HepG2 (cell line): ENCODE results near the gene GPR119. TPM values are rescaled to one million over a fixed set of nuclear protein-coding genes. Genes with fewer than 3 reads are reported as not detected.

Experiments
- ATAC-seq: fragments of 200-7000 bp; cut with Tn5 transposase; 3 replicates; pipeline ENCODE4 v1.9.1; 2020; ENCODE audit warnings: mild to moderate bottlenecking, moderate library complexity
- BruUV-seq: library from RNA; stranded (reverse); fragments of 400-500 nt; replicated peaks from 2 replicates; lab custom pipeline; 2021; lab: Mats Ljungman, UMichigan
- CTCF ChIA-PET: fragments of 300-600 bp; formaldehyde crosslinking; extraction: SDS; loops from one replicate; lab custom pipeline; 2021; ENCODE audit warnings: low total read pairs, inconsistent platforms, low intra/inter-chr PET ratio; lab: Yijun Ruan, JAX
- POLR2A ChIA-PET: fragments of 350-600 bp; sonication (Branson Sonifier 250); formaldehyde crosslinking; loops from one replicate; lab custom pipeline; 2020; ENCODE audit warnings: antibody characterized with exemption, inconsistent platforms; lab: Yijun Ruan, JAX
- DNase-seq: peaks from one replicate; pipeline ENCODE4 v3.0.0-alpha.2; 2015; ENCODE audit warnings: low spot score
- FAIRE-seq: peaks from 3 replicates; lab custom pipeline; 2011; peaks lifted over from hg19 to GRCh38; lab: Jason Lieb, UNC
- H2AFZ ChIP-seq: one replicate; pipeline ENCODE4 v1.6.1; 2011; ENCODE audit warnings: low read length, inconsistent platforms
- H3K27ac ChIP-seq: fragments of 300-600 bp; 3 replicates; pipeline ENCODE4 v1.8.0; 2011; ENCODE audit warnings: mixed run types, mild to moderate bottlenecking, mixed read lengths, low read length, inconsistent platforms; ENCODE audit not compliant: insufficient read depth; ENCODE audit errors: extremely low read length
- H3K27me3 ChIP-seq, 2 experiments: fragments of 200-600 bp in 1 of 2; 2 replicates in 1 of 2; 3 replicates in 1 of 2; pipeline versions ENCODE4 v1.6.0 to v1.8.0; 2011; ENCODE audit warnings: low read length in 2 of 2, mild to moderate bottlenecking in 2 of 2, moderate library complexity in 2 of 2, inconsistent platforms in 1 of 2; ENCODE audit not compliant: insufficient read depth in 2 of 2, control insufficient read depth in 1 of 2
- H3K36me3 ChIP-seq, 2 experiments: fragments of 200-600 bp in 1 of 2; replicated peaks in 1 of 2; 2 replicates in 1 of 2; 3 replicates in 1 of 2; pipeline versions ENCODE4 v1.5.1 to v1.8.0; 2011; ENCODE audit warnings: low read length in 2 of 2, inconsistent platforms in 1 of 2; ENCODE audit not compliant: insufficient read depth in 2 of 2, control insufficient read depth in 1 of 2
- H3K4me1 ChIP-seq: 2 replicates; pipeline ENCODE4 v1.5.1; 2012; ENCODE audit warnings: low read length, inconsistent platforms; ENCODE audit not compliant: insufficient read depth
- H3K4me2 ChIP-seq: 2 replicates; pipeline ENCODE4 v1.6.0; 2011; ENCODE audit warnings: low read depth, low read length, inconsistent platforms
- H3K4me3 ChIP-seq, 3 experiments: fragments of 200-600 bp in 1 of 3; sonication (generic), shearing (Covaris generic) in 1 of 3; replicated peaks in 1 of 3; 2 replicates each; pipeline ENCODE4 v1.5.1; 2011 to 2016; ENCODE audit warnings: low read length in 3 of 3, inconsistent platforms in 2 of 3, low read depth in 2 of 3, mild to moderate bottlenecking in 2 of 3, control low read depth in 1 of 3, mixed read lengths in 1 of 3; ENCODE audit not compliant: insufficient read depth in 1 of 3
- H3K79me2 ChIP-seq: one replicate; pipeline ENCODE4 v1.6.1; 2011; ENCODE audit warnings: low read length, inconsistent platforms; ENCODE audit not compliant: insufficient read depth
- H3K9ac ChIP-seq: 2 replicates; pipeline ENCODE4 v1.6.0; 2011; ENCODE audit warnings: mild to moderate bottlenecking, low read depth, low read length, inconsistent platforms; ENCODE audit not compliant: insufficient read depth
- H3K9me3 ChIP-seq: 2 replicates; pipeline ENCODE4 v1.5.1; 2012; ENCODE audit warnings: mild to moderate bottlenecking, low read length
- H4K20me1 ChIP-seq: 2 replicates; pipeline ENCODE4 v1.6.0; 2011; ENCODE audit warnings: inconsistent platforms, mild to moderate bottlenecking, low read length, moderate library complexity; ENCODE audit not compliant: insufficient read depth
- ARID4A ChIP-seq: sonication (generic); formaldehyde crosslinking; IDR thresholded peaks from 2 replicates; pipeline ENCODE4 v1.5.0; 2020; ENCODE audit warnings: mild to moderate bottlenecking, missing genetic modification reagents, borderline replicate concordance
- BCL6 ChIP-seq: IDR thresholded peaks from 2 replicates; pipeline ENCODE4 v1.6.1; 2016; ENCODE audit warnings: missing genetic modification reagents, missing compliant biosample characterization
- FOXA1 ChIP-seq, 2 experiments: fragments of 450-650 bp in 1 of 2; sonication (generic) in 1 of 2; formaldehyde crosslinking in 1 of 2; IDR thresholded peaks; 2 replicates each; pipeline versions ENCODE4 v1.4.0 to v1.6.1; 2016 to 2020; ENCODE audit warnings: missing genetic modification reagents in 1 of 2
- FOXA3 ChIP-seq: IDR thresholded peaks from 2 replicates; pipeline ENCODE4 v1.6.1; 2016; ENCODE audit warnings: missing genetic modification reagents, missing compliant biosample characterization
- FOXO1 ChIP-seq: sonication (generic); formaldehyde crosslinking; IDR thresholded peaks from 2 replicates; pipeline ENCODE4 v1.4.0; 2020; ENCODE audit warnings: missing genetic modification reagents
- HNF4G ChIP-seq, 2 experiments: sonication (generic) in 1 of 2; formaldehyde crosslinking in 1 of 2; IDR thresholded peaks; 2 replicates each; pipeline versions ENCODE4 v1.4.0 to v1.6.1; 2011 to 2020; ENCODE audit warnings: borderline replicate concordance in 2 of 2, low read depth in 2 of 2, mild to moderate bottlenecking in 2 of 2, low read length in 1 of 2, missing genetic modification reagents in 1 of 2, moderate library complexity in 1 of 2
- IKZF1 ChIP-seq: fragments of 450-650 bp; IDR thresholded peaks from 2 replicates; pipeline ENCODE4 v1.7.1; 2016
- JDP2 ChIP-seq: sonication (generic); formaldehyde crosslinking; IDR thresholded peaks from 2 replicates; pipeline ENCODE4 v1.8.1; 2022; ENCODE audit warnings: missing genetic modification reagents, borderline replicate concordance
- POLR2A ChIP-seq, 2 experiments: IDR thresholded peaks; 2 replicates each; pipeline ENCODE4 v1.6.1; 2011; ENCODE audit warnings: low read depth in 2 of 2, low read length in 2 of 2, mild to moderate bottlenecking in 1 of 2, moderate library complexity in 1 of 2; ENCODE audit not compliant: insufficient read depth in 1 of 2
- ZEB1 ChIP-seq: IDR thresholded peaks from 2 replicates; pipeline ENCODE4 v1.6.1; 2012; ENCODE audit warnings: mild to moderate bottlenecking, low read depth, inconsistent platforms; ENCODE audit not compliant: insufficient replicate concordance
- ZNF143 ChIP-seq: sonication (generic); formaldehyde crosslinking; IDR thresholded peaks from 2 replicates; pipeline ENCODE4 v1.4.0; 2020; ENCODE audit warnings: missing genetic modification reagents
- ZNF674 ChIP-seq: sonication (generic); formaldehyde crosslinking; IDR thresholded peaks from 2 replicates; pipeline ENCODE4 v1.5.0; 2020; ENCODE audit warnings: low read depth, mild to moderate bottlenecking, missing genetic modification reagents
- WGBS: methylation state at CpG from one replicate; pipeline ENCODE4 v1.1.6; 2017; ENCODE audit warnings: low lambda C conversion rate; 5-methylcytosine and 5-hydroxymethylcytosine counted together
- in situ Hi-C: cut with HindIII; loops from 2 replicates; pipeline ENCODE4 v1.10.0; 2017; ENCODE audit warnings: low pct_unique_long_range_greater_than_20kb; ENCODE audit not compliant: extremely low pct_ligation_motif_present
- intact Hi-C: fragments of 100-400 bp; cut with micrococcal nuclease; formaldehyde crosslinking; loops from one replicate; pipeline ENCODE4 v1.10.0; 2022; ENCODE audit not compliant: unreplicated experiment
- polyA plus RNA-seq, 8 experiments: library from polyadenylated mRNA; depleted of rRNA in 3 of 8; stranded (reverse) in 7 of 8; unstranded in 1 of 8; fragments of >200 nt; fragmentation: Illumina TruSeq in 4 of 8; extraction: Trizol in 4 of 8; gene quantifications; 2 replicates each; pipeline versions ENCODE4 v1.2.1 to v1.2.3, GENCODE V29; 2011 to 2016; ENCODE audit warnings: low read depth in 4 of 8, missing spikeins in 1 of 8, mixed read lengths in 1 of 8; ENCODE audit not compliant: insufficient read depth in 1 of 8
- total RNA-seq, 5 experiments: library from RNA; depleted of rRNA; stranded (reverse); fragments of >200 nt; fragmentation: Illumina TruSeq; extraction: Trizol; gene quantifications; 2 replicates each; pipeline ENCODE4 v1.2.3, GENCODE V29; 2016; ENCODE audit warnings: low read depth in 1 of 5
- TF ChIP-seq, protein P1 (sequence below): IDR thresholded peaks from 2 replicates; pipeline ENCODE4 v1.4.0; 2020; ENCODE audit warnings: mild to moderate bottlenecking, missing genetic modification reagents
- TF ChIP-seq, protein P2 (sequence below): sonication (generic); formaldehyde crosslinking; IDR thresholded peaks from 2 replicates; pipeline ENCODE4 v1.4.0; 2020; ENCODE audit warnings: missing genetic modification reagents

GPR119 gene
- total and polyA plus RNA-seq, 2 of the 13 experiments (the other 11 are each of a cell fraction or from before 2014, with no cell fraction given), result 2.6 to 5.5 TPM

GRCh38 chrX:130386408-130386808 is 934 bp upstream of the GPR119 start:
- Histone ChIP-seq H3K27me3 (no peaks in the 10 kb centered on the region), H2AFZ (peak overlapping the region; percentile 54), H3K4me3 (peak overlapping the region in 1 of 3 experiments; percentile 16; a peak in 1 of 6 replicates), H3K27ac (peak overlapping the region; percentile 35), H4K20me1 (no peaks in the 10 kb centered on the region), H3K9me3 (no peaks in the 10 kb centered on the region), H3K4me1 (peaks cover 22% of the 10 kb centered on the region), H3K9ac (no peak overlapping the region), H3K4me2 (peak overlapping the region; percentile 76), H3K79me2 (no peaks in the 10 kb centered on the region), H3K36me3 (no peaks in the 10 kb centered on the region)
- POLR2A ChIA-PET, result interaction anchor here (0.7 kb wide), 2 partner anchors 15 to 16 kb away, joined by 3 read pairs; partner anchors contain the start of gene RBMX2
- DNase-seq, result peak; percentile 44
- peak; percentile 87 for ATAC-seq
- in situ Hi-C loops (no loop called here), intact Hi-C loops (no loop called here)
- CTCF ChIA-PET, result no interaction called here
- WGBS, result 0% methylated on average over 5 of the region's 5 CpGs
- no TSS peak for BruUV-seq
- peak; percentile 90 for FAIRE-seq
- TF ChIP-seq FOXO1 (CRISPR knock-in tag) (peak; percentile 27; the same call in 1 of the 2 replicates), IKZF1 (no peak), FOXA1 (IDR thresholded peaks at IDR 0.05) (no peak), FOXA1 (CRISPR knock-in tag; IDR thresholded peaks at IDR 0.05) (peak; percentile 54; the same call in 1 of the 2 replicates), POLR2A (IDR thresholded peaks at IDR 0.05; ENCODE audit: insufficient read depth in 1 of 2, low read depth in 2 of 2, low read length in 2 of 2) (0 out of 4 replicates have a peak, but pooled peaks of 1 of the 2 experiments have one; percentile 18), JDP2 (CRISPR knock-in tag) (no peak), FOXA3 (CRISPR knock-in tag) (peak; percentile 70; the same call in 1 of the 2 replicates), BCL6 (CRISPR knock-in tag) (peak; percentile 52; the same call in 1 of the 2 replicates), ZEB1 (peak; percentile 95), ARID4A (CRISPR knock-in tag) (peak; percentile 15; the same call in 1 of the 2 replicates), ZNF143 (CRISPR knock-in tag) (peak; percentile 51; the same call in 1 of the 2 replicates), HNF4G (IDR thresholded peaks at IDR 0.05; ENCODE audit: borderline replicate concordance, low read depth, low read length) (peak; percentile 23; the same call in 1 of the 2 replicates), HNF4G (CRISPR knock-in tag; IDR thresholded peaks at IDR 0.05; ENCODE audit: borderline replicate concordance, low read depth) (0 out of 2 replicates have a peak, but pooled peaks have one; percentile 38), ZNF674 (CRISPR knock-in tag) (no peak)
- TF ChIP-seq, protein P1, sequence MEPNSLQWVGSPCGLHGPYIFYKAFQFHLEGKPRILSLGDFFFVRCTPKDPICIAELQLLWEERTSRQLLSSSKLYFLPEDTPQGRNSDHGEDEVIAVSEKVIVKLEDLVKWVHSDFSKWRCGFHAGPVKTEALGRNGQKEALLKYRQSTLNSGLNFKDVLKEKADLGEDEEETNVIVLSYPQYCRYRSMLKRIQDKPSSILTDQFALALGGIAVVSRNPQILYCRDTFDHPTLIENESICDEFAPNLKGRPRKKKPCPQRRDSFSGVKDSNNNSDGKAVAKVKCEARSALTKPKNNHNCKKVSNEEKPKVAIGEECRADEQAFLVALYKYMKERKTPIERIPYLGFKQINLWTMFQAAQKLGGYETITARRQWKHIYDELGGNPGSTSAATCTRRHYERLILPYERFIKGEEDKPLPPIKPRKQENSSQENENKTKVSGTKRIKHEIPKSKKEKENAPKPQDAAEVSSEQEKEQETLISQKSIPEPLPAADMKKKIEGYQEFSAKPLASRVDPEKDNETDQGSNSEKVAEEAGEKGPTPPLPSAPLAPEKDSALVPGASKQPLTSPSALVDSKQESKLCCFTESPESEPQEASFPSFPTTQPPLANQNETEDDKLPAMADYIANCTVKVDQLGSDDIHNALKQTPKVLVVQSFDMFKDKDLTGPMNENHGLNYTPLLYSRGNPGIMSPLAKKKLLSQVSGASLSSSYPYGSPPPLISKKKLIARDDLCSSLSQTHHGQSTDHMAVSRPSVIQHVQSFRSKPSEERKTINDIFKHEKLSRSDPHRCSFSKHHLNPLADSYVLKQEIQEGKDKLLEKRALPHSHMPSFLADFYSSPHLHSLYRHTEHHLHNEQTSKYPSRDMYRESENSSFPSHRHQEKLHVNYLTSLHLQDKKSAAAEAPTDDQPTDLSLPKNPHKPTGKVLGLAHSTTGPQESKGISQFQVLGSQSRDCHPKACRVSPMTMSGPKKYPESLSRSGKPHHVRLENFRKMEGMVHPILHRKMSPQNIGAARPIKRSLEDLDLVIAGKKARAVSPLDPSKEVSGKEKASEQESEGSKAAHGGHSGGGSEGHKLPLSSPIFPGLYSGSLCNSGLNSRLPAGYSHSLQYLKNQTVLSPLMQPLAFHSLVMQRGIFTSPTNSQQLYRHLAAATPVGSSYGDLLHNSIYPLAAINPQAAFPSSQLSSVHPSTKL (CRISPR knock-in tag), result peak; percentile 37; the same call in 1 of the 2 replicates
- TF ChIP-seq, protein P2, sequence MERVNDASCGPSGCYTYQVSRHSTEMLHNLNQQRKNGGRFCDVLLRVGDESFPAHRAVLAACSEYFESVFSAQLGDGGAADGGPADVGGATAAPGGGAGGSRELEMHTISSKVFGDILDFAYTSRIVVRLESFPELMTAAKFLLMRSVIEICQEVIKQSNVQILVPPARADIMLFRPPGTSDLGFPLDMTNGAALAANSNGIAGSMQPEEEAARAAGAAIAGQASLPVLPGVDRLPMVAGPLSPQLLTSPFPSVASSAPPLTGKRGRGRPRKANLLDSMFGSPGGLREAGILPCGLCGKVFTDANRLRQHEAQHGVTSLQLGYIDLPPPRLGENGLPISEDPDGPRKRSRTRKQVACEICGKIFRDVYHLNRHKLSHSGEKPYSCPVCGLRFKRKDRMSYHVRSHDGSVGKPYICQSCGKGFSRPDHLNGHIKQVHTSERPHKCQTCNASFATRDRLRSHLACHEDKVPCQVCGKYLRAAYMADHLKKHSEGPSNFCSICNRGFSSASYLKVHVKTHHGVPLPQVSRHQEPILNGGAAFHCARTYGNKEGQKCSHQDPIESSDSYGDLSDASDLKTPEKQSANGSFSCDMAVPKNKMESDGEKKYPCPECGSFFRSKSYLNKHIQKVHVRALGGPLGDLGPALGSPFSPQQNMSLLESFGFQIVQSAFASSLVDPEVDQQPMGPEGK (CRISPR knock-in tag), result peak; percentile 81
